Epithelial cell of proximal tubule (primary cell): ENCODE results near the gene NSFL1C. TPM values are rescaled to one million over a fixed set of nuclear protein-coding genes. Genes with fewer than 3 reads are reported as not detected.
A peak's percentile ranks its signal among the peaks of the same experiment; 100 is the strongest.

Source experiments
- DNase-seq: peaks from one replicate; pipeline ENCODE4 v3.0.0-alpha.2; 2011; ENCODE audit warnings: low read depth
- H3K4me3 ChIP-seq: 2 replicates; pipeline ENCODE4 v1.5.1; 2011; ENCODE audit warnings: low read depth, mild to moderate bottlenecking, low read length
- total RNA-seq: library from RNA; depleted of rRNA; stranded (reverse); fragments of >200 nt; gene quantifications from 2 replicates; pipeline ENCODE4 v1.2.3, GENCODE V29; 2015
- TF ChIP-seq, protein P1 (sequence below): conservative IDR thresholded peaks from 2 replicates; pipeline ENCODE4 v1.5.1; 2012; ENCODE audit warnings: low read depth, mild to moderate bottlenecking, low read length

The NSFL1C gene
- total RNA-seq, 1 donor from 2014 or later, result 61.6 TPM

DNA sequence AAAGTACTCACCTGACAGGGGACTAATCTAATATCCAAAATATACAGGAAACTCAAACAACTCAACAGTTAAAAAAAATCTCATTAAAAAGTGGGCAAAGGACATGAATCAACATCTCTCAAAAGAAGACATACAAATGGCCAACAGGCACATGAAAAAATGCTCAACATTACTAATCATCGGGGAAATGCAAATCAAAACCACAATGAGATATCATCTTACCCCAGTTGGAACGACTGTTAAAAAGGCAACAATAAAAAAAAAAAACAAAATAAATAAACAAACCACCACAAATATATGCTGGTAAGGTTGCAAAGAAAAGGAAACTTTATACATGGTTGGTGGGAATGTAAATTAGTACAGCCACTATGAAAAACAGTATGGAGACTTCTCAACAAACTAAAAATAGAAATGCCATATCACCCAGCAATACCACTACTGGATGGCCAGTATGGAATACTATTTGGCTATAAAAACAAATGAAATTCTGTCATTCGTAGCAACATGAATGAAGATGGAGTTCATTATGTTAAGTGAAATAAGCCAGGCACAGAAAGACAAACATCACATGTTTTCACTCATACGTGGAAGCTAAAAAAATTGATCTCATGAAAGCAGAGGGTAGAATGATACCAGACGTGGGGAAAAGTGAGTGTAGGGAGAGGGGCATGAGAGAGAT, 17.9 kb upstream of the NSFL1C start:
- DNase-seq, result no peak
- TF ChIP-seq, protein P1, sequence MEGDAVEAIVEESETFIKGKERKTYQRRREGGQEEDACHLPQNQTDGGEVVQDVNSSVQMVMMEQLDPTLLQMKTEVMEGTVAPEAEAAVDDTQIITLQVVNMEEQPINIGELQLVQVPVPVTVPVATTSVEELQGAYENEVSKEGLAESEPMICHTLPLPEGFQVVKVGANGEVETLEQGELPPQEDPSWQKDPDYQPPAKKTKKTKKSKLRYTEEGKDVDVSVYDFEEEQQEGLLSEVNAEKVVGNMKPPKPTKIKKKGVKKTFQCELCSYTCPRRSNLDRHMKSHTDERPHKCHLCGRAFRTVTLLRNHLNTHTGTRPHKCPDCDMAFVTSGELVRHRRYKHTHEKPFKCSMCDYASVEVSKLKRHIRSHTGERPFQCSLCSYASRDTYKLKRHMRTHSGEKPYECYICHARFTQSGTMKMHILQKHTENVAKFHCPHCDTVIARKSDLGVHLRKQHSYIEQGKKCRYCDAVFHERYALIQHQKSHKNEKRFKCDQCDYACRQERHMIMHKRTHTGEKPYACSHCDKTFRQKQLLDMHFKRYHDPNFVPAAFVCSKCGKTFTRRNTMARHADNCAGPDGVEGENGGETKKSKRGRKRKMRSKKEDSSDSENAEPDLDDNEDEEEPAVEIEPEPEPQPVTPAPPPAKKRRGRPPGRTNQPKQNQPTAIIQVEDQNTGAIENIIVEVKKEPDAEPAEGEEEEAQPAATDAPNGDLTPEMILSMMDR, result no peak
- no peak overlapping the region for H3K4me3 ChIP-seq

DNA sequence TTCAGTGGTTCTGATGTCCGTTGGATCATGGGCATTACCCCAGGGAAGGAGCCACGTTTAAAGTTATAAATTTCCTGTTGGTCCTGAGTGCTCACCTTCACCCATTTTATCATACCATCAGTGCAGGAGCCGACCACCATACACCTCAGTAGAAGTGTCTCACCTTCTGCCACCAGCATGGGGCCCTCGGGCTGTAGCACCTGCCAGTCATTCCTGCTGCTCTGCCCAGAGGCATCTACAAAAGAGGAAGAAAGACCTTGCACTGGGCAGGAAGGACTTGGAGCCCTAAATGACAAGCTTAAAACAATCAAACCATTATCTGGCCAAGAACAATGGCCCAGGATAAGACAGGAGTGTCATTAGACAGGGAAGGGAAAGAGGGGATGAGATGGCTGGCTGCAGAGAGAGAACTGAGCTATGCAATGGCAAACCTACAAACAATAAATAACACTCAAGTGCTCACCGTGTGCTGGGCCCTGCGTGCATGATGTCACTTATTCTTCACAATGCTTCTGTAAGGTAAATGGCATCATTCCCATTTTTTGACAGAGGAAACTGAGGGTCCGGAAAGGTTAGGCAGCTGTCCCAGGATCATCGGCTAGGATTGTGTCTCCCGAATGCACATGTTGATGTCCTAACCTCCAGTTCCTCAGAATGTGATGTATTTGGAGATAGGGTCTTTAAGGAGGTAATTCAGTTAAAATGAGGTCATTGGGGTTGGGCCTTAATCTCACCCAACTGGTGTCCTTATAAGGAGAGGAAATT, 13.4 kb upstream of the NSFL1C start:
- no peak overlapping the region for H3K4me3 ChIP-seq
- no peak for DNase-seq
- TF ChIP-seq, protein P1, result no peak

DNA sequence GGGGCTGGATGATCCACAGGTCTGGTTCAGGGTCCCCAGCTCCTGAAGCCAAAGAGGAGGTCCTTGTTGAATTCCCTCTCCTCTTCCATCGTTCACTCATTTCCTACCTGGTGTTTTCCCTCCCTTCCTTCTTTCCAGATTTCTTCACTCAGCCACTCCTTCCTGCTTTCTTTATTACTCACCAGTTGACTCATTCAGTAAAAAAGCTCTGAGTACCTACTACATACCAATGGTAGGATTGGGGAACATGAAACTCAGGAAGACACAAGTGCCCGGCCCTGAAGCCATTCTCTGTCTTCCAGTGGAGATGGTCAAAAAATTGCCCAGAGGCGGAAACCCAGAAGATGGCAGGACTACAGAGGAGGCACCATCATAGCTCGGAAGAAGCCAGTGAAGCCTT, 11.9 kb upstream of the NSFL1C start:
- TF ChIP-seq, protein P1, result no peak
- H3K4me3 ChIP-seq, result no peak overlapping the region
- DNase-seq, result peak; percentile 42

DNA sequence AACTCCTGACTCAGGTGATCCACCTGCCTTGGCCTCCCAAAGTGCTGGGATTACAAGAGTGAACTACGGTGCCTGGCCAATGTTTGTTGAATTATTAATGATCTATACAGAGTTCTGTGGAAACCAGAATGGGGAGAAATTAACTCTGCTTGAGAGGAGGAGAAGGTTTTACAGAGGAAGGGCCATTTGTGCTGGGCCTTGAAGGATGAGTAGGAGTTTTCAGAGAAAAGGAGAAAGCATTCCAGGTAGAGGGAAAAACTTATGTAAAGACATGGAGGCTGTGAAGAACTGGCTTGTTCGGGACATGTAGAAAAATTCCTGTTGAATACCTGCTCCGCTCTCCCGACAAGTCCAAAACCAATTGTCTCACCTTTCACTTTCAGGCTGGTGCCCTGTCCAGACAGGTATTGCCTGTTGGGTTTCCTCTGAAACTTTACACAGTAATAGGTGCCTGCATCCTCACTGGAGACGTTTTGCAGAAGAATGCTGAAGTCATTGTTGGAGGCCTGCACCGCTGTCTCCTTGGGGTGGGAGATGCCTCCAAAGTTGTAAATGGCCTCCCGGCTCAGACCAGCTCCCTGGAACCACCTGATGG, 11.3 kb upstream of the NSFL1C start:
- no peak for DNase-seq
- TF ChIP-seq, protein P1, result no peak
- H3K4me3 ChIP-seq, result no peak overlapping the region

DNA sequence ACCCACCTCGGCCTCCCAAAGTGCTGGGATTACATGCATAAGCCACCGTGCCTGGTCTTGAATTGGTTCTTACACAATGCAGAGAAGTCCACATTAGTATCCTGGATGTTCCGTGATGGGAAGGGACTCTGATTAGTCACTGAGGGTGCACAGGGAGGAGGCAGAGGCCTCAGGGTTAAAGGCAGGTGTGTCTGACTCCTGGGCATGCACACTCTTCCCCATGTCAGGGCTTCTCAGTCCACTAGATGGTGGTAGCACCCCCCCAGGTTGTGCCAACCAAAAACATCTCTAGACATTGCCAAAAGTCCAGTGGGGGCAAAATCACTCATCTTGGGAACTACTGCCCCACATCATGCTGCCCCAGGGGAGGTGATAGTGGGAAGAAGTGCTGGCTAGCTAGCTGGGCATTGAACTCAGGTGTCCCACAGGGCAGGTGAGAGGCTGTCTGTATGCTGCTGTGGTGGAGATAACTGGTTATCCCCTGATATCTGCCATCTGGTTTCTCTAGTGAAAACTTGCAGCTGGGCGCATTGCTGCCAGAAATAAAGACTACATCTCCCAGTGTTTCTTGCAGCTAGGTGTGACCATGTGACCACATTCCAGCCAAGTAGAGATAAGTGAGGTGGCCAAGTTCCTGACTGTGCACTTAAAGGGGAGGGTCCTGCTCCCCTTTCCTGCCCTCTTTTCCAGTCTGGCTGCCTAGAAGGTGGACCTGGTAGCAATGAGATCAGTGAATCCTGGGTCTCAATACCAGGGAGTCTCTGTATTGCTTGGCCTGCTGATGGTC, 8.4 kb upstream of the NSFL1C start:
- no peak overlapping the region for H3K4me3 ChIP-seq
- DNase-seq, result no peak
- TF ChIP-seq, protein P1, result peak; percentile 66

DNA sequence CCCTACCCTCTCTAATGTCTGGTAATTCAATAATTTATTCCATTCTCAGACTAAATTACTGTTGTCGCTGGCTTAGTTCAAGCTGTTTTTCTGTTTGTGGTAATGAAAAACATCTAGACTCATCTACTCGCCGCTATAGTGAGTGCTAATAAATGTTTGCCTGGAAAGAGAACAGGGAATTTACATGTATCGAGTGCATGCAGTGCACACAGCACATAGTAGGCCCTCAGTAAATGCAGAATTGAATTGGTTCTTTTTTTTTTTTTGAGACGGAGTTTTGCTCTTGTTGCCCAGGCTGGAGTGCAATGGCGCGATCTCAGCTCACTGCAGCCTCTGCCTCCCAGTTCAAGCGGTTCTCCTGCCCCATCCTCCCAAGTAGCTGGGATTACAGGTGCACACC, 7.7 kb upstream of the NSFL1C start:
- TF ChIP-seq, protein P1, result no peak
- H3K4me3 ChIP-seq, result no peak overlapping the region
- DNase-seq, result no peak
